H1 (cell line): ENCODE data around the gene TK1. TPM values are rescaled to one million over a fixed set of nuclear protein-coding genes. Genes with fewer than 3 reads are reported as not detected.

Experiments used
- CHD1 ChIP-seq: IDR thresholded peaks from 2 replicates; pipeline ENCODE4 v1.6.1; 2012; ENCODE audit warnings: low read depth, low read length, improper control_type of control experiment
- CHD7 ChIP-seq: fragments of 300-600 bp; sonication (generic); IDR thresholded peaks from 2 replicates; pipeline ENCODE4 v1.7.1; 2012; ENCODE audit warnings: low read length, moderate library complexity, mild to moderate bottlenecking, inconsistent platforms; ENCODE audit not compliant: insufficient replicate concordance
- FOSL1 ChIP-seq: IDR thresholded peaks from 2 replicates; pipeline ENCODE4 v1.6.1; 2011; ENCODE audit warnings: mild to moderate bottlenecking, low read depth, low read length, moderate library complexity; ENCODE audit not compliant: insufficient read depth
- GABPA ChIP-seq: IDR thresholded peaks from 2 replicates; pipeline ENCODE4 v1.6.1; 2011; ENCODE audit warnings: mild to moderate bottlenecking, low read length, moderate library complexity, borderline replicate concordance; ENCODE audit not compliant: insufficient read depth
- MAFK ChIP-seq: IDR thresholded peaks from 2 replicates; pipeline ENCODE4 v1.6.1; 2012; ENCODE audit warnings: low read depth, mild to moderate bottlenecking, improper control_type of control experiment, low read length
- NRF1 ChIP-seq: IDR thresholded peaks from 2 replicates; pipeline ENCODE4 v1.6.1; 2011; ENCODE audit warnings: mild to moderate bottlenecking, low read depth, low read length, improper control_type of control experiment
- RBBP5 ChIP-seq: IDR thresholded peaks from 2 replicates; pipeline ENCODE4 v1.7.1; 2012; ENCODE audit warnings: low read depth, mild to moderate bottlenecking, inconsistent platforms, low read length, moderate library complexity, borderline replicate concordance
- SP1 ChIP-seq: IDR thresholded peaks from 2 replicates; pipeline ENCODE4 v1.6.1; 2011; ENCODE audit warnings: low read depth, low read length
- polyA plus RNA-seq, 7 experiments: library from polyadenylated mRNA; depleted of rRNA in 3 of 7; stranded (reverse) in 5 of 7; unstranded in 2 of 7; fragments of >200 nt in 5 of 7; fragments of 200-250 nt in 2 of 7; gene quantifications; 1 replicate in 5 of 7; 2 replicates in 1 of 7; 4 replicates in 1 of 7; pipeline versions ENCODE4 v1.2.1 to v1.2.3, GENCODE V29; 2011 to 2013; ENCODE audit warnings: missing spikeins in 2 of 7, mixed read lengths in 2 of 7
- total RNA-seq: library from RNA; stranded (reverse); fragmentation: NEBNext Ultra II Directional; extraction: Animal tissue kit (Norgen Biotek cat#: 25700); gene quantifications from 2 replicates; pipeline ENCODE4 v1.2.1, GENCODE V29; 2021

Gene TK1
- total and polyA plus RNA-seq, 2 of the 8 experiments (the other 6 are each of a cell fraction or from before 2014, with no cell fraction given): 66.9 to 147 TPM

- TF ChIP-seq CHD7 (no peak), SP1 (no peak), FOSL1 (no peak), GABPA (no peak), MAFK (peak; percentile 61; the same call in 1 of the 2 replicates), CHD1 (no peak), NRF1 (no peak), RBBP5 (no peak)
Observed at GRCh38 chr17:78226055-78226758, 39.4 kb upstream of the TK1 start (continued).
